ENCODE measurements around the gene COL4A2.
"Not testable (repeated sequence)": the region's sequence is repeated elsewhere in the genome, so short reads cannot be mapped to it uniquely, and the experiment has no call there.

COL4A2 gene

DNA sequence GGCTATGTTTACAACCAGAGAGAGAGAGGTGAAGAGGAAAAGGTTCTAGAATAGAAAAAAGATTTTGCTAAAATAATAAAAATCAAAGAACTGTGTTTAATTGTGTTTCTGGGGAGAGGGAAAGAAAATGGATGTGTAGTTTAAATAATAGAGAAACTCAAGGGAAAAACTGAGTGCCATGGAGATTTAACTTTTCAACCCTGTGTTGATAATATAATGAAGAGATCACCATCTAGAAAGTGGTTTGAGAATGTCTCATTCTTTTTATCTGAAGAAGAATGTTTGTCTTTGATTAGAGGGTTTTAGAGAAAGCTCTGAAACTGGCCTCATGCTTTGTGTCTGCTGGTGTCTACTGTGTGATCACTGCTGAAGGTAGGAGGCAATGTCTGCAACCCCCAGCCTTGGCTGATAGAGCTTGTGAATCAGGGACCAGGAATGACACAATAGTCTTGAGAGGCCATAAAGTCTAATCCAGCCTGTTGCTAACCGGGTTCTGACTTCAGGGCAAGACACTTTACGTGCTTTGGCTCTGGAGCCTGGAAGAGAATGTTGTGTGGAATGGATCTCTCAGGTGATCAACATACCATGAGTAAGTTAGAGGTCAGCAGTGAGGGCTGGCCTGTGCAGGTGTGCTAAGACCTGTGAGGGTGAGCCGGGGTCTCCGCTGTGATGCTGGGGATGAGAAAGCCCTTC is 5.4 kb downstream of the COL4A2 start:
- no peak for DNase-seq (ENCODE audit: low read depth, low spot score)
- peaks cover 51% of the 10 kb centered on the region for H3K36me3 ChIP-seq (ENCODE audit: insufficient read depth, insufficient read length, low read length)
- H3K9ac ChIP-seq (ENCODE audit: insufficient read length, low read depth), result no peak overlapping the region
- no peaks in the 10 kb centered on the region for H3K9me3 ChIP-seq (ENCODE audit: insufficient read depth, low read length)
- peaks cover 7% of the 10 kb centered on the region for H3K4me1 ChIP-seq (ENCODE audit: insufficient read depth, insufficient read length)
- no peak overlapping the region for H3K4me3 ChIP-seq (ENCODE audit: insufficient read length, low read depth)
- TF ChIP-seq ZNF274 (IDR thresholded peaks at IDR 0.05; ENCODE audit: low read depth, low read length) (no peak), SUZ12 (IDR thresholded peaks at IDR 0.05; ENCODE audit: extremely low read depth, insufficient read depth, insufficient read length) (no peak), YY1 (IDR thresholded peaks at IDR 0.05; ENCODE audit: insufficient read depth, insufficient read length) (no peak)
- H3K27me3 ChIP-seq (ENCODE audit: insufficient read depth, insufficient read length), result no peaks in the 10 kb centered on the region

- not testable (repeated sequence) for H3K4me1 ChIP-seq (ENCODE audit: insufficient read depth, insufficient read length); H3K4me3 ChIP-seq (ENCODE audit: insufficient read length, low read depth); DNase-seq (ENCODE audit: low read depth, low spot score); H3K9ac ChIP-seq (ENCODE audit: insufficient read length, low read depth); H3K9me3 ChIP-seq (ENCODE audit: insufficient read depth, low read length); H3K27me3 ChIP-seq (ENCODE audit: insufficient read depth, insufficient read length)
- H3K36me3 ChIP-seq (ENCODE audit: insufficient read depth, insufficient read length, low read length), result peaks cover 59% of the 10 kb centered on the region
Measured at GRCh38 chr13:110313261-110313660, 6.2 kb downstream of the COL4A2 start.

DNA sequence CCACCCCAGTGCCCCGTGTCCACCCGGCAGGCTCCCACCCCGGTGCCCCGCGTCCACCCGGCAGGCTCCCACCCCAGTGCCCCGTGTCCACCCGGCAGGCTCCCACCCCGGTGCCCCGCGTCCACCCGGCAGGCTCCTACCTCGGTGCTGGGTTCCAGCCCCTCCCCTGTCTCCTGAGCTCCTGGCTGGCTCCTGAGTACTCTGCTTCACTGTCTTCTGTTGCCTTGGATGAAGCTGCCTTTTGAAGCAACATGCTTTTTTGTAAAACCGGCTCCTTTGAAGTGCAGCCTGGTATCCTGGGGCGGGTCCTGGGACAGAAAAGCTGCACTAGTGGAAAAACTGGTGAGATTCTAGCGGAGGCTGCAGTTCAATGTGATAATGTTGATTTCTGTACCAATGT is 6.6 kb downstream of the COL4A2 start:
- H3K9ac ChIP-seq (ENCODE audit: insufficient read length, low read depth); DNase-seq (ENCODE audit: low read depth, low spot score); H3K4me3 ChIP-seq (ENCODE audit: insufficient read length, low read depth); H3K9me3 ChIP-seq (ENCODE audit: insufficient read depth, low read length); H3K4me1 ChIP-seq (ENCODE audit: insufficient read depth, insufficient read length); H3K27me3 ChIP-seq (ENCODE audit: insufficient read depth, insufficient read length): not testable (repeated sequence)
- H3K36me3 ChIP-seq (ENCODE audit: insufficient read depth, insufficient read length, low read length), result peaks cover 62% of the 10 kb centered on the region

DNA sequence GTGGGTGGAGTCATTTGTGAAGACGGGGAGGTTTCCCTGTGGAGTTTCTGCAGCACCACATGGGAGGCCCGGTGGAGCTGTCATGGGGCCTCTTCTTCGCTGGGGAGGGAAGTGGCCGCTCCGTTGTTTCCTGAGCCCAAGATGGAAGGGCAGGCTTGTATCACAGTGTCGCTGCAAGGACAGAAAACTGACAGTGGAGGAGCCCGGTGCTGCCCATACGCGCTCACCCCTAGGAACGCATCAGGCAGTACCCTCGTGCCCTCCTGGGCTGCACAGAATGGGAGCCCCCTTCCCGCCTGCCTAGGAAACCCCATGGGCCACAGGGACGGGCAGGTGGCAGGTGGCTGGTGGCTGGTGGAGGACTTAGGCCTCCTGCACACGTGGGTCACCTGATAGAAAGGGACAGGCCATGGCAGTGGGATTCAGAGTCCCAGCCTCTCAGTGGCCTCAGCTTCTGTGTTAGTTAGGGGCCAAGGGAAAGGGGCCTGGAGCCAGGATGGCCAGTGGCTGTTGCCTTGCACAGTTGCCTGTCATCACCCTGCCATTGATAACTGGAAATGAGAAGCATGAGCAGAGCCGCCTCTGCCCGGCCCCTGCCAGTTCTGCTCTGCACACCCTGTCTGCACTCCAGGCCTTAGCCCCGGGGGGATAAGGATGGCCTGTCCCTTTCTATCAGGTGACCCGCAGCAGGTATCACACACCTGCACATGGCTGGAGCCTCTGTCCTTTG is 7.6 kb downstream of the COL4A2 start:
- no peaks in the 10 kb centered on the region for H3K9me3 ChIP-seq (ENCODE audit: insufficient read depth, low read length)
- H3K4me1 ChIP-seq (ENCODE audit: insufficient read depth, insufficient read length), result peaks cover 6% of the 10 kb centered on the region
- no peak overlapping the region for H3K9ac ChIP-seq (ENCODE audit: insufficient read length, low read depth)
- H3K36me3 ChIP-seq (ENCODE audit: insufficient read depth, insufficient read length, low read length), result peaks cover 55% of the 10 kb centered on the region
- no peaks in the 10 kb centered on the region for H3K27me3 ChIP-seq (ENCODE audit: insufficient read depth, insufficient read length)
- no peak for DNase-seq (ENCODE audit: low read depth, low spot score)
- no peak overlapping the region for H3K4me3 ChIP-seq (ENCODE audit: insufficient read length, low read depth)
- TF ChIP-seq SUZ12 (IDR thresholded peaks at IDR 0.05; ENCODE audit: extremely low read depth, insufficient read depth, insufficient read length), result no peak
- TF ChIP-seq YY1 (IDR thresholded peaks at IDR 0.05; ENCODE audit: insufficient read depth, insufficient read length), result no peak
- TF ChIP-seq ZNF274 (IDR thresholded peaks at IDR 0.05; ENCODE audit: low read depth, low read length), result no peak

DNA sequence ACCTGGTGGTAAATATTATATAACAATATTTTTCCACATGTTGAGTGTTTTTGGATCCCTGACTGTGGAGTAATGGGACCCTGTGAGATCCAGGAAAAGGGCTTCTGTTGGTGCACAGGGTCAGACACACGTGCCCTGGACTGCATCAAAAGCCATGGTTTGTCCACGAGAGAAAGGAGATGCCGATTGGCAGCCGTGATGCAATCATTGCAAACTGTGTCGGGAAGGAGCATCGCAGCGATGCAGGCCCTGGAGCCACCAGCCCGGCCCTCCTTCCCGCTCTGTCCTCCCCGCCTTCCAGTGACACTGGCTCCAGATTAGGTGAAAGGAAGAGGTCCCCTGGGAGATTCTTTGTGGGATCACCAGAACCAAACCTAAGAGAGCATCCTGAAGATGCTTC is 9.1 kb downstream of the COL4A2 start:
- Histone ChIP-seq H3K36me3 (ENCODE audit: insufficient read depth, insufficient read length, low read length) (peaks cover 41% of the 10 kb centered on the region), H3K9me3 (ENCODE audit: insufficient read depth, low read length) (no peaks in the 10 kb centered on the region), H3K9ac (ENCODE audit: insufficient read length, low read depth) (no peak overlapping the region), H3K27me3 (ENCODE audit: insufficient read depth, insufficient read length) (no peaks in the 10 kb centered on the region), H3K4me1 (ENCODE audit: insufficient read depth, insufficient read length) (peaks cover 4% of the 10 kb centered on the region), H3K4me3 (ENCODE audit: insufficient read length, low read depth) (no peak overlapping the region)
- TF ChIP-seq YY1 (IDR thresholded peaks at IDR 0.05; ENCODE audit: insufficient read depth, insufficient read length), result no peak
- no peak for TF ChIP-seq ZNF274 (IDR thresholded peaks at IDR 0.05; ENCODE audit: low read depth, low read length)
- DNase-seq (ENCODE audit: low read depth, low spot score), result no peak

GRCh38 chr13:110317093-110317492 is 10.0 kb downstream of the COL4A2 start:
- Histone ChIP-seq H3K36me3 (ENCODE audit: insufficient read depth, insufficient read length, low read length) (peaks cover 37% of the 10 kb centered on the region), H3K27me3 (ENCODE audit: insufficient read depth, insufficient read length) (no peaks in the 10 kb centered on the region), H3K4me1 (ENCODE audit: insufficient read depth, insufficient read length) (no peaks in the 10 kb centered on the region), H3K9ac (ENCODE audit: insufficient read length, low read depth) (no peak overlapping the region), H3K4me3 (ENCODE audit: insufficient read length, low read depth) (no peak overlapping the region), H3K9me3 (ENCODE audit: insufficient read depth, low read length) (no peaks in the 10 kb centered on the region)
- DNase-seq (ENCODE audit: low read depth, low spot score), result no peak
- TF ChIP-seq YY1 (IDR thresholded peaks at IDR 0.05; ENCODE audit: insufficient read depth, insufficient read length), result no peak
- TF ChIP-seq ZNF274 (IDR thresholded peaks at IDR 0.05; ENCODE audit: low read depth, low read length), result no peak
- no peak for TF ChIP-seq SUZ12 (IDR thresholded peaks at IDR 0.05; ENCODE audit: extremely low read depth, insufficient read depth, insufficient read length)

GRCh38 chr13:110317496-110318195 is 10.6 kb downstream of the COL4A2 start:
- no peak overlapping the region for H3K4me3 ChIP-seq (ENCODE audit: insufficient read length, low read depth)
- DNase-seq (ENCODE audit: low read depth, low spot score), result no peak
- TF ChIP-seq SUZ12 (IDR thresholded peaks at IDR 0.05; ENCODE audit: extremely low read depth, insufficient read depth, insufficient read length), result no peak
- no peak for TF ChIP-seq YY1 (IDR thresholded peaks at IDR 0.05; ENCODE audit: insufficient read depth, insufficient read length)
- no peak for TF ChIP-seq ZNF274 (IDR thresholded peaks at IDR 0.05; ENCODE audit: low read depth, low read length)
- no peak overlapping the region for H3K9ac ChIP-seq (ENCODE audit: insufficient read length, low read depth)
- no peaks in the 10 kb centered on the region for H3K27me3 ChIP-seq (ENCODE audit: insufficient read depth, insufficient read length)
- no peaks in the 10 kb centered on the region for H3K9me3 ChIP-seq (ENCODE audit: insufficient read depth, low read length)
- H3K4me1 ChIP-seq (ENCODE audit: insufficient read depth, insufficient read length), result no peaks in the 10 kb centered on the region
- peaks cover 37% of the 10 kb centered on the region for H3K36me3 ChIP-seq (ENCODE audit: insufficient read depth, insufficient read length, low read length)
